Measurements from ENCODE around the gene SEPTIN3.

SEPTIN3 gene

DNA sequence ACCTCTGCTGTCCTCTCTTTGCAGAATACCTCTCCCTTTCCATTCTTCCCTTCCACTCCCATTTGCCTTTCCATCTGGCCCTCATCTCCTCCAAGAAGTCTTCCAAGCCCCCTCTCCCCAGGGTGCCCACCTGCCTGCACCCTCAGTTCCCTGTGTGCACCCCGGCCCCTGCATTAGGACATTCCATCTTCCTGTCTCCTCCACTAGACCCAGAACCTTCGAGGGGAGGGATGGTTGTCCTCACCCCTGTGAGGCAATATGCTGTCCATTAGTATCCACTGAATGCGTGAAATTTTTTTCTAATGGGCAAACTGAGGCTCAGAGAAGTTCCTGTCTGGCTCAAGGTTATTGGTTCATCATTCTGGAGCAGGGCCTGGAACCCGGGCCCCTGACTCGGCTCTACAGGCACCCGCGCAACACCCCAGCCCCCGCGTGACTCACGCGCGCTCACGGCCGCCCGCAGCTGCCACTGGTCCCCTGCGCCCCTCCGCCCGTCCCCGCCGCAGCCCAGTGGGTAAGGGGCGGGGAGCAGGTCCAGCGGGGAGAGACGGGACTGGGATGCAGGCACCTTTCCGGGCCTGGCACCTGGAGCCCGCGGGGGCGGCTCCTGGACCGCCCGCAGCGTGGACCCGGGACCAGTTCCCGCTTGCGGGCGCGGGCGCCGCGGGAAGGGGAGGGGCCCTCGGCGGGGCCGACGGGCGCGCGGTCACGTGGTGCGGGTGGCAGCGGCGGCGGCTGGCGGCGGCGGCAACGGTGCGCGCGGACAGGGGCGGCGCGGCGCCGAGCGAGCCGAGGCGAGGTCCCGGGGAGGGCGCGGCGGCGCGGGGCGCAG lies 7.0 kb downstream of the SEPTIN3 start:
- peak; percentile 6 to 31 for DNase-seq

DNA sequence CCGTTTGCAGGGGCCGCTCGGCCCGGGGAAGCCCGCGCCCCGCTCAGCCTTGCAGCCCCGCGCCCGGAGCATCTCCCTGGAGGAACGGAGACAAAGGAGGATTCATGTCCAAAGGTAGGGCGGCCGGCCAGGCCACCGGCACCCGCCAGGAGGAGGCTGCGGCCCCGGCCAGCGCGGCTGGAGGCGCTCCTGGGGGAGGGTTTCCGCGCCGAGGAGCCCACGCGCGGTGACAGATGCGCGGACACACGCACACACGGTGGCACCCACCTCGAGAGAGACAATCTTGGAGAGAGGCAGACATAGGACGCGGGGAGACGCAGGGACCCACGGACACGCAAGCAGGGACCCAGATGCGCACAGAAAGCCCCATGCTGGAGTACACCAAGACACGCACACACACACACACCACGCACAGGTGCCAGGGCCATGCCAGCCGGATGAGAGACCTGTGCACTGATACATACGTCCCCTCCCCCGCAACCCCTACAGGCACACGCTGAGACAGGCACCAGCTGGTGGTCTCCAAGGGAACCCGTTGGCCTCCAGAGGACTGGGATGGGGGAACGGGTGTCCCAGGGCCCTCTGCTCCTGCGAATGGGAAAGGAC lies 7.8 kb downstream of the SEPTIN3 start:
- DNase-seq = no peak

DNA sequence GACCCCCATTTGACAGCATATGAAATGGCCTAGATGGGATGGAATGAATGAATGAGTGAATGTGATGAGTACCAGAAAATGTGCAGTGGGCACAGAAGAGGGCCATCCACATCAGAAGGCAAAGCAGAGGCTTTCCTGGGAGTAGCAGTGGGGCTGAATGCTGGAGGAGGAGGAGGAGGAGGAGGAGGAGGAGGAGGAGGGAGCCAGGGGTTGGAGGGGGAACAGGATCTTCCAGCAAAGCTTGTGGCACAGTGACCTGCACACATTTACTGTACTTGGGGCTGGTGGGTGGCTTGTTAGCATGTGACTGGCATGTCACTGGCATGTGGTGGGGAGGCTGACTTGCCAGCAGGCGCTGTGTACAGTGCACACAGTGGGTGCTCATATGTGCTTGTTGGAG lies 9.5 kb downstream of the SEPTIN3 start:
- no peak for DNase-seq

DNA sequence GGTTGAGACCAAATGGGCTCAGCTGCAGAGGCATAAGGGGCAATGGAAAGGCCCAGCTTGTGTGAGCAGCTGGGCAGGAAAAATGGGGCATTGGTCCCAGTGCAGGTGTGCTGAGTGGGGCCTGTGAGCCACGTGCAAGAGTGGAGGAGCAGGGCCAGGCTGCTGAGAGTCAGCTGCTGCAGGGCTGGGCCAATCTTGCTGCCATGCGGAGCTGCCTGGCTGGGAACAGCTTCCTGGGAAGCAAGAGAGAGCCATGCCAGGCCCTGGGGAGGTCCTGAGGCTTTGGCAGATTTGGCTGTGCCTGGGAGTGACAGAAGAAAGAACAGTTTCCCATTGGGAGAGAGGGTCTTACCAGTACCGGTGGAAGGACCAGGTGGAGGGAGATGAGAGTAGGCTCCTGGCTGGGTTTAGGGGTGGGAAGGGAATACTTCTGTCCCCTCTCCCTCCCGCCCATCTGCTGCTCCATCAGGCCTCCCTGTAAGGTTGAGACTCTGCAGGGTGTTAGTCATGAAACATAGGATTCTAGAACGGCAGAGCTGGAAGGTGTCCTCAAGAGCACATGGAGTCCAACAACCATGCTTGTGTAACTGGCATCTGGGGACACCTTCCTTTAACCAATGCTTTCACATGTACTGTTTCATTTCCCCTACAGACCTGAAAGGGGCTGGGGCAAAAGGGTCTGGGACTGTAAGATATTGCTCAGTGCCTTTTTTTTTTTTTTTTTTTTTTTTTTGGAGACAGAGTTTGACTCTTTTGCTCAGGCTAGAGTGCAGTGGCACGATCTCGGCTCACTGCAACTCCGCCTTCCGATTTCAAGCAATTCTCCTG lies 10.4 kb downstream of the SEPTIN3 start:
- no peak for DNase-seq

DNA sequence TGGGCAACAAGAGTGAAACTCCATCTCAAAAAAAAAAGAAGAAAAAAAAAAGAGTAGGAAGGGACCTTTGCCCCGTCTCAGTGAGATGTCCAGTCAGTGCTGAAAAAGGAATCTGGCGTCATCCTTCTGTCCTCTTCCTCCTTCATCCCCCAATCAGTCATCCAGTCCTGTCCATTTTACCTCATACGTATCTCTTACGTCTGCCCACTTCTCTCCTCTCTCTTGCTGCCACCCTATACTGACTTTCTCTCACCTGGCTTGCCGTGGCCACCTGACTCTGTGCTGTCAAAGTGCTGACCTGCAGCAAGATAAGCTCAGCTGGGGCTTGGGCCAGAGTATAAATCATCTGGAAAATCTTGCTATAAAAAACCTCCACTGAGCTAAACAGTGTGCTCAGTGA lies 13.6 kb downstream of the SEPTIN3 start:
- no peak for DNase-seq

DNA sequence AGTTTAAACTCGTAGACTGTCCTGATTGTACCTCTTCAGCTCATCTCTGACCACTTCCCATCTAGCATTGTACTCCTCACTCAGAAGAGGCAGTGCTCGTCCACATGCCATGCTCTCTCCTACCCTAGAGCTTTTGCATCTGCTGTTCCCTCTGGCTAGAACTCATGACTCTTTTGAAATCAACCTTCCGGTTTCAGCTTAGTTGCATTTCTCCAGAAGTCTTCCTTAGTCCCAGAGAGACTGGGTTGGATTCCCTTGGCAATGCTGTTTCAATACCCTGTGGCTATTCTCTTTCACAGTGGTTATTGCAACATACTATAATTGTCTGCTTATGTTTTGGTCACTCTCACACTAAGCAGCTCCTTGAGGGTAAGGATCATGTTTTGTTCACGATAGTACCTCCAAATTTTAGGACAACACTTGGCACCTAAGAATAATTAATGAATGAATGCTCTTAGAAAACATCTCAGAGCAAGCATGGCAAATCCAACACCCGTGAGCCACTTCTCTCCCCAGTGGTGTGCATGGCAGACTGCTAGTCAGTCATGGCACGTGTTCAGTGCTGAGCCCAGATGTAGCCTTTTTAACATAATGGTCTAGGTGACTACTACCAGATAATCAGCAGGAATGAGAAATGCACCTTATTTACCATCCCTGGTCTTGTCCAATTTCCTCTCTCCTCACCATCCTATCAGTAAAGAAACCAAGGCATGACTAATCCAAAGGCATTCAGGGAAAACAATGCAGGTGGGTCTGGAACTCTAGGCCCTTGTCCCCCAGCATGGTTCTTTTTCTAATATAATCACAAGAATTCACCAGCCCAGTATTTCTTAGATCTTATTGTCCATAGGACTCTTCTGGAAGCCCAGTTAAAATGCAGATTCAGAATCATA lies 14.5 kb downstream of the SEPTIN3 start:
- peak; percentile 83 to 84 for DNase-seq

DNA sequence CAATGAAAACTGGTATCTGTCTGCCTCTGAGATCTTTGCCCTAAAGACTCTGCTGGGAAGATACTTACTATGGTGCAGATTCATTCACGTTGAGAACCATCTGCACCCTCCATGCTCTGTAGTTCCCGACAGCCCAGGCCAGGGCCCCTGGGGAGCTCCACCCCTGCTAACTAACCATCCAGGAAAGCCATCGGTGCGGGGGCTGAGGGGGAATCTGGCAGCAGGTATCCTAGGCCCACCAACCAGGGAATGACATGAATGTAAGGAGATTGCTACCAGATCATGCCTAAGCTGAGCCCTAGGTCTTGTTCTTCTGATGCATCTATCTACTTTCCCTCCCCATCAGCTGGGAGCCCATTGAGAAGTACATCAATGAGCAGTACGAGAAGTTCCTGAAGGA lies 18.0 kb downstream of the SEPTIN3 start:
- DNase-seq = no peak

DNA sequence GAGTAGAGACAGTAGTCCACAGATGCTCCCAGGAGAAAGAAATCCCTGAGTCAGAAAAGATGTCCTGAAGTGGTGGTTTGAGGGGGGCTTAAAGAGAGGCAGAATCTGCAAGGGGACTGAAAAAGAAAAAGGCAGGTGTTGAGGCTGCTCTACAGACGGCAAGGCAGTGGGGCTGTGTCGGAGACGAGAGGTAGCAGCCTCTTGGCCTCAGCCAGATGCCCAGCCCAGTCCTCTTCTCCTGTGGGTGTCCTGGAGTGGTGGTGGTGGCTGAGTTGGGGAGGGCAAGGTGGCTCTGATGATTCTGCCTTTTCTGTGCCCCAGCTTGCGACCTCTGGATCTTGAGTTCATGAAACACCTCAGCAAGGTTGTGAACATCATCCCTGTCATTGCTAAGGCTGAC lies 20.0 kb downstream of the SEPTIN3 start:
- no peak for DNase-seq

DNA sequence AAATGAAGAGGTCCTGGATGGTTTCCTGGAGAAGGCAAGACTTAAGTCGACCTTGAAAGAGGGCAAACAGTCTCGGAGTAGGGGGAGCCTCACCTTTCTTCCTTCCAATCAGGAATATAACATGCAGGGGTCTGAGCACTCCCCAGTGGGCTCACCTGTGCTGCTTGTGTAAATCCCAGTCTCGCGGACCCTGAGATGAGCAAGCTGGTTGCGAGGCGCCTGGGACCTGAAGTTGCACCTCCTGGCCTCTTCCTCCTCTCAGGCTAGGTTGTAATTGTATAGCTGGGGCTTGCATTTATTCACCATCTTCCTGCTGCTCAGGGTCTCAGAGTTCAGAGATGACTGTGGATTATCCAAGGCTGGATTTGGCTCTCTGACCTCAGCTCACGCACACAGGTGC lies 21.9 kb downstream of the SEPTIN3 start:
- no peak for DNase-seq

DNA sequence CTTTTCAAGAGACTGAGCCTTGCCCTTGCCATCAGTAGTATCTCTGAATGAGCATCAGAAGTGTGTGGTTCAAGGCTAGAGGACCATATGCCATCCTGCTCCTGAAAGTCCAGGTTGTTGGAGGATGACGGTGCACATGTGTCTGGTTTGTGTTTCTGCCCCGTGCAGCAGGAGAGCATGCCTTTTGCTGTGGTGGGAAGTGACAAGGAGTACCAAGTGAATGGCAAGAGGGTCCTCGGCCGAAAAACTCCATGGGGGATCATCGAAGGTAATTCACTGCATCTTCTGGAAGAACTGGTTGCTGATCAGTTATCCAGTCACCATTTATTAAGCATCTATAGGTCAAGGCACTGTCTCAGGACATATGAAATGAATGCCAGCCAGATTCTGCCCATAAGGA lies 23.3 kb downstream of the SEPTIN3 start:
- DNase-seq = no peak

DNA sequence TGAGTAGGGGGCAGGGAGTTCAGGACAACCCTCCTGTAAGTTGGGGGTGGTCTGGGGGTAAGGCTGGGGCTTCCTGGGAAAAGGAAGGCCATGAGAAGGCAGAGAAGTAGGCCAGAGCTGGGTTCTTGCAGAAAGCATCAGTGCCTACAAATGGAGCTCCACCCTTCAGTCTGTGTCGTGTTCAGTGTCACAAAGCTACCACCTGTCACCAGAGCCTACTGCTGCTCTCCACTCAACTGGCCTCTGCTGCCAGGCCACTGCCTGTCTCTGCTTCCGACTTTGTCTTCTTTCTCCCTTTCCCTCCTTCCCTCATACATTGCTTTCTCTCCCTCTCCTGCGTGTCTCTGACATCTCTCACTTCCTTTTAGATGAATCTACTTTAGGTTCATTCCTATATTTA lies 26.0 kb downstream of the SEPTIN3 start:
- DNase-seq = no peak

DNA sequence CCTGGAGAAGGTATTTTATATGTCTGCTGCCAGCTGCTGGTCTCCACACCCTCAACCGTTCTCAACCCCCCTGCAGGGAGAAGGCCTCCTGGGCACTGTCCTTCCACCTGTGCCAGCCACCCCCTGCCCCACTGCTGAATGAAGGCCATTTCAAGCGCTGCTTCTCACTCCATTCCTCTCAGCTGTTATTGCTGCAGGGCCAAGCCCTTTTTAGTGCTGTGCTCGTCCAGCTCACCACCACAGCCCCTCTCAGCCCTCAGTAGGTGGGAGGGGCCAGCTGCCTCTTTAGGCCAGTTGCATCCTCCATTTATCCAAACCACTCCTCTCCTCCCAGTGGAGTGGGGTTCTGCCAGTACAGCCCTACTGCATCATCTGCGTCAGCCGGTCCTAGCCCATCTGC lies 27.6 kb downstream of the SEPTIN3 start:
- DNase-seq = no peak

DNA sequence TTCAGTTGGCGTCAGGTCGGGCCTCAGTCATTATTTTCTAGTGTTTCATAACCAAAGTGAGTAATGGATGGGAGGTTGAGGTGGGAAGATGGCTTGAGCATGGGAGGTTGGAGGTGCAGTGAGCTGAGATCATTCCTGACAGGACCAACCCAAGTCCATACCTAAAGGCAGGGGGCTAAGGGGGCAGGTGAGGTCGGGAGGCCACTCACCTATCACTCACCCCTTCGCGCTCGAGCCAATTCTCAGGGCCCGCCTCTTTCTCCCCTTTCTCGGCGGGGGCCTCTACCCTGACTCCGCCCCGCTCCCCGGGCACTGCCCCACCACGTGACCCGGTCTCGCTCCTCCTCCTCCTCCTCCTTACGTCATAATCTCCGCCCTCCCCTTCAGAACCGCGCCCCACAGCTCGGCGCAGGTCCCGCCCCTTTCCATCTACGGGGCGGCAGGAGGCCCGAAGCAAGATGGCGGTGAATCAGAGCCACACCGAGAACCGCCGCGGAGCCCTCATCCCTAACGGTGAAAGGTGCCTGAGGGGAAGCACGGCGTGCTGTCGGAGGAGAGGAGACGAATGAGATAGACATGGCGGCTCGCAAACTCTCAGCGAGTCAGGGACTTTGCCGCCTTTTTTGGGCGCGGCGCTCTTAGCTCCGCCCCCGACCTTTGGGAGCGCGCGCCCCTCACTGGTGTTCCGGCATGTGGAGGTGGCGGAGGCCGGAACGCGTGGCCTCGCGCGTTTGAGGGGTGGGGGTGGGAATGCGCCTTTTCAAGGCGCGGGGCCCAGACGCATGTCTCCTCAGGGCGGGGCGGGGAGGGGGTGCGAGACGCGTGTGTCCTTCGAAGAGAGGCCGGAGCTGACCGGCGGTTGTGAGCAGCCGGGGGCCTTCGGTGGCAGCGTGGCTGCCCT lies 29.4 kb downstream of the SEPTIN3 start, which contains the start of gene WBP2NL:
Gene WBP2NL (plus strand): TSS at position 428 of the 901 bp plus-strand sequence. CDS start 31 bp downstream, at position 459.
- peak; percentile 52 to 57 for DNase-seq

DNA sequence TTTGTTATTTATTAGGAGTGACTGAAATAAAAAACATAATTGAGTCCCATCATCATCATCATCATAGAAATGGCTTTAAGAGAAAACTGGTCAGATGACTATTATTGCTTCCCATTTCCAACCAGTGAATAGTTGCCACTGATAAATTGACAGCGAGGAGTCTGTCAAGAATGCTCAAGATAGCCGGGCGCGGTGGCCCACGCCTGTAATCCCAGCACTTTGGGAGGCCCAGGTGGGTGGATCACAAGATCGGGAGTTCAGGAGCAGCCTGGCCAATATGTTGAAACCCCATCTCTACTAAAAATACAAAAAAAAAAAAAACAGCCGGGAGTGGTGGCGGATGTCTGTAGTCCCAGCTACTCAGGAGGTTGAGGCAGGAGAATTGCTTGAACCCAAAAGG lies 31.2 kb downstream of the SEPTIN3 start:
- DNase-seq = no peak

DNA sequence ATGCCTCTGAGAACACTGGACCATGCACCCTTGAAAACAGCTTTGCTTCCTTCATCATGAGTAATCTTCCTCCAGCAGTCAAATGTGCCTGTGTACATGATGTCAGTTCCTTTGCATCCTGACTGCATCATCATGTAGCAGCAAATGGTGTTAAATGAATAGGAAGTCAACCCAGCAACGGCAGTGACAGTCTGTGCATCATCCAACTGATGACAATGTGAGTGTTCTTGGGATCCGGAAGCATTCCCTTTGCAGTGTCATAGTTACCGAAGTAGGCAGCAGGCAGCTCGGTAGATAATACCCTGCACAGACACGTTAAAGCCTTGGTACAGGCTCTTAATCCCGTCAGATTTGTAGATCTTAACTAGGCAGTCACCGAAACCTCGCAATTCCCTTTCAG lies 31.9 kb downstream of the SEPTIN3 start:
- DNase-seq = no peak

DNA sequence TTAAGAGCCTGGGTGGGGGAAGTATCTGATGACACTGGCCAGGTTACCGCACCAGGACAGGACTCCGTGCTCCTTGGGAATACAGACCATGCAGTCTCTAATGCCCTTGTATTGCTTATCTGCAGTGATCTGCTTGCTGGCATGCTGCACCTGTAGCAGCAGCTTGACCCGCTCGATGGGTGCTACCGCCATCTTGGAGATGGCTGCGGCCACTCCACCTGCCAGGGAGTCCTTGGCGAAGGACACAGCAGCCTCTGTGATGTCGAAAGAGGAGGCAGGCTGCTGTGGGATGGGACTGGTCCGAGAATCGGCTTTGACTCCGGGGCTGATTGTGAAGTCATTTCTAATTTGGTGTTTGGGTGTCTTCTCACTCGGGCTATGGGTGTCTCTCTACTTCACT lies 32.5 kb downstream of the SEPTIN3 start:
- no peak for DNase-seq

DNA sequence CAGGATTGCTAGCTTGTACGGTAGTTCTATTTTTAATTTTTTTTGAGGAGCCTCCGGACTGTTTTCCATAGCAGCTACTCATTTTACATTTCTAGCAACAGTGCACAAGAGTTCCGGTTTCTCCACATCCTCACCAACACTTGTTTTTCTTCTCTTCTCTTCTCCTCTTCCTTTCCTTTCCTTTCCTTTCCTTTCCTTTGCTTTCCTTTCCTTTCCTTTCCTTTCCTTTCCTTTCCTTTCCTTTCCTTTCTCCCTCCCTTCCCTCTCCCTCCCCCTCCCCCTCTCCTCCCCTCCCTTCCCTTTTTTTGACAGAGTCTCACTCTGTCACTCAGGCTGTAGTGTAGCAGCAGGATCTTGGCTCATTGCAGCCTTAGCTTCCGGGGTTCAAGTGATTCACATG lies 38.7 kb downstream of the SEPTIN3 start:
- DNase-seq = no peak

DNA sequence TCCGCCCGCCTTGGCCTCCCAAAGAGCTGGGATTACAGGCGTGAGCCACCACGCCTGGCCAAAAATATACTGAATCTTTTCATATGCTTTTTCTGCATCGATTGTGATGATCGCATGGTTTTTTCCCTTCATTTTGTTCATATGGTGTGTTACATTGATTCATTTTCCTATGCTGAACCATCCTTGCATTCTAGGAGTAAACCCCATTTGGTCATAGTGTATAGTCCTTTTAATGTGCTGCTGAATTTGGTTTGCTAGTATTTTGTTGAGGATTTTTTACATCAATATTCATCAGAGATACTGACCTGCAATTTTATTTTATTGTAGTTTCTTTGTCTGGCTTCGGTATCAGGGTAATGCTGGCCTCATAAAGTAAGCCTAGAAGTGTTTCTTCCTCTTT lies 41.5 kb downstream of the SEPTIN3 start:
- no peak for DNase-seq

DNA sequence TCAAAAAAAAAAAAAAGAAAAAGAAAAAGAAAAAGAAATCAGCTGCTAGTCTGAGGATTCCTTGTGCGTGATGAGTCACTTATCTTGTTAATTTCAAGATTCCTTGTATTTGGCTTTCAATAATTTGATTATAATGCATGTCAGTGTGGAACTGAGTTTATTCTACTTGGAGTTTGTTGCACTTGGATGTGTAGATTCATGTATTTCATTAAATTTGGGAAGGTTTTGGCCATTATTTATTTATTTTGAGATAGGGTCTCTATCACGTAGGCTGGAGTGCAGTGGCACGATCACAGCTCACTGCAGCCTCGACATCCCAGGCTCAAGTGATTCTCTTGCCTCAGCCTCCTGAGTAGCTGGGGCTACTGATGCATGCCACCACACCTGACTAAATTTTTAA lies 44.1 kb downstream of the SEPTIN3 start:
- no peak for DNase-seq

DNA sequence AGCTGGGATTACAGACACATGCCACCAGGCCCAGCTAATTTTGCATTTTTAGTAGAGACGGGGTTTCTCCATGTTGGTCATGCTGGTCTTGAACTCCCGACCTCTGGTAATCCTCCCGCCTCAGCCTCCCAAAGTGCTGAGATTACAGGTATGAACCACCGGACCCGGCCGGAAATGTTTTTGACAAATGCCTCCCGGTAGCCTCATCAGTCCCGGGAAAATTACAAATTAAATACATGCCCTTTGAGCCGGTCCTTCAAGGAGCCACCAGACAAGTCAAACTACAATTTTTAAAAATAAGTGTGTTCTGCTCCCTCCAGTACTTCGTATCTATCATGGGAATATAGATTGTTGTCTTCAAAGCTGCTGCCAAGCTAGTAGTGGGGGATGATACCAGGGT lies 46.9 kb downstream of the SEPTIN3 start:
- DNase-seq = no peak

DNA sequence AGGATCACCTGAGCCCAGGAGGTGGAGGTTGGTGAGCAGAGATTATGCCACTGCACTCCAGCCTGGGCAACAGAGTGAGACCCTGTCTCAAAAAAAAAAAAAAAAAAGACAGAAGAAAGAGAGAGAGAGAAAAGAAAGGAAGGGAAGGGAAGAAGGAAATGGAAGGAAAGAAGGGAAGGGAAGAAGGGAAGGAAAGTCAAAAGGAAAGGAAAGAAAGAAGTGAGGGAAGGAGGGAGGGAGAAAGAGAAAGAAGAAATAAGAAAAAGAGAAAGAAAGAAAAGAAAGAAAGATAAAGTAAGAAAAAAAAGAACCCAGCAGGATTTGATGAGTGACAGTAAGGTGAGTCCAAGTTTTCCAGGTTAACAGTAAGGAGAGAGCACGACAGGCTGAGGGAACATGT lies 49.0 kb downstream of the SEPTIN3 start:
- no peak for DNase-seq
